Amygdala (tissue), 56 donors: ENCODE data around the gene CHMP1B.

Experiments used
- DNase-seq, 56 donors: peaks; one replicate each; lab custom pipeline; 2025; lab: John Stamatoyannopoulos, UW

The CHMP1B gene

DNA sequence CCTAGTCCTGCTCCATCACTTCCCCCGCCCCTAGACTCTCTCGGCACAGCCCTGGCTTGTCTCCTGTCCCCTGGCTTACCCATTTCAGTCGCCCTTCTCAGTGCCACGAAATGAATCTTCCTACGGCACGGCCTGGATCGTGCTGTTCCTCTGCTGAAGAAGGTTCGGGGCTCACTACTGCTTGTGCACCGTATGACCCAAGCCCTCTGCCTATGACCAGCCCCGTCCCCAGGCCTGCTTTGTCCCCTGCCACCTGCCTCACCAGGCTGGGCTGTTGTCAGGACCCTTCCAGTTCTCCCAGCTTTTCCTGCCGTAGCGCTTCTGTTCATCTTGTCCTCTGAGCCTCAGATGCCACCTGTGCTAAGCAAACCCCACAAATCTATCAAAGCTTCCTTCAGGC lies 13.9 kb downstream of the CHMP1B start:
- DNase-seq, result no peak

DNA sequence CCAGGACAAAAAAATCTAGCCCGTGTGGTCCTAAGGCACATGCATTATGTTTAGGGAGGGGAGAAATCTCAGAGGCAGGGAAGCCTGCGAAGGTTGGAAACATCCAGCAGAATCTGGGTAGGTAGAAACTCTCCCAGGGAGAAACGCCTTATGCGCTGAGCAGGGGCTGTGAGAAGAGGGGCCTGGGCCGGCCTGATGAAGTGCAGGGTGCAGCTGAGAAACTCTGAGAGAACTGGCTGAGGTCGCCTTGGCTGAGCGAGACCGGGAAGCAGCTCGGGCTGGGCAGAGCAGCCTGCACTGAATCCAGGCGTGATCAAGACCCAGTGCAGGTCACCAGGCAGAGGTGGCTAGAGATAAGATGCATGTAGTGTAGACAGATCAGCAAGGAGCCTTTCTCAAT lies 15.1 kb downstream of the CHMP1B start:
- no peak for DNase-seq

DNA sequence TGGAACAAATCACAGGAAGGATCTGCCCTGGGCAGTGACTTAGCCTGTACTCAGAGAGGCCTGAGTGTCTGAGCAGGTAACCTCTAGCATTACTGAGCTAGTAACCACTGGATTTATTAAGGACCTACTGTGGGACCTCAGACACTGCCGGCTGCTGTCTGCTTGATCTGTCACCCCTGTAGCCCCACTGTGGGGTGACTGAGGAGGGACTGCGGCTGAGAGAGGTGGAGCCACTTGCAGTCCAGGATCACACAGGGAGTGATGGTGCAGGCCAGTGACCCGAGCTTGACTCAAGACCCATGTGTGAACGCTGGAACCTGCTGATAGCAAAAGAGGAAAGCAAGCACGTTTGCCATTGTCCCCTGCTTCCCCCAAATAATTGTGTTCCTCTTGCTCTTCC lies 15.6 kb downstream of the CHMP1B start:
- no peak for DNase-seq

DNA sequence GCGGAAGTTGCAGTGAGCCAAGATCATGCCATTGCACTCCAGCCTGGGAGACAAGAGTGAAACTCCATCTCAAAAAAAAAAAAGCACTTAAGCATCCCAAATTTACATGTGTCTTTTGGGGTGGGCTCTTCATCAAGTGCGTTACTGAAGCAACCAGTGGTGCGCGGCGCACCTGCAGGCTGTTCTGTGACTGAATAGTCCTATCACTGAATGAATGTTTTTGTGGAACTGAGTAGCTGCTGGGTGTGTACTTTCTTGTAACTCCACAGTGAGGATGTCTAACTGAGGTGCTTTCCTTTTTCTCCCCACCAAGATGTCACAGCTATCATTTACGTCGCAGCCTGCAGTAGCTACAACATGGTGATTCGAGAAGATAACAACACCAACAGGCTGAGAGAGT lies 17.0 kb downstream of the CHMP1B start:
- no peak for DNase-seq

DNA sequence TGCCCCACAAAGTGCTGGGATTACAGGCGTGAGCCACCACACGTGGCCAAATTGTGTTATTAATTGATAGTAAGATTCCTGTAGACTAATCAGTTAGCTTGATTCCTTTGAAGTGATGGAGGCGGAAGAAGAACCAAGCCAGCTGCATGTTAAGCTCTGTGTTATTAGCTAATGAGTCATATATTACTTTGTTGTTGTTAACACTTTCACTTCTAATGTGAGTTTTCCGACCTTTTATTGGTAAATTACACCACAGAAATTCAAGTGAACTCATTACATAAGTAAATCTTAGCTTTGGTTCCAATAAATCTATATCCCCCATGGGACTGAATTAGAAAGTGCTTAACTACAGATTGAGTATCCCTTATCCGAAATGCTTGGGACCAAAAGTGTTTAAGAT lies 20.3 kb downstream of the CHMP1B start:
- DNase-seq, result no peak

DNA sequence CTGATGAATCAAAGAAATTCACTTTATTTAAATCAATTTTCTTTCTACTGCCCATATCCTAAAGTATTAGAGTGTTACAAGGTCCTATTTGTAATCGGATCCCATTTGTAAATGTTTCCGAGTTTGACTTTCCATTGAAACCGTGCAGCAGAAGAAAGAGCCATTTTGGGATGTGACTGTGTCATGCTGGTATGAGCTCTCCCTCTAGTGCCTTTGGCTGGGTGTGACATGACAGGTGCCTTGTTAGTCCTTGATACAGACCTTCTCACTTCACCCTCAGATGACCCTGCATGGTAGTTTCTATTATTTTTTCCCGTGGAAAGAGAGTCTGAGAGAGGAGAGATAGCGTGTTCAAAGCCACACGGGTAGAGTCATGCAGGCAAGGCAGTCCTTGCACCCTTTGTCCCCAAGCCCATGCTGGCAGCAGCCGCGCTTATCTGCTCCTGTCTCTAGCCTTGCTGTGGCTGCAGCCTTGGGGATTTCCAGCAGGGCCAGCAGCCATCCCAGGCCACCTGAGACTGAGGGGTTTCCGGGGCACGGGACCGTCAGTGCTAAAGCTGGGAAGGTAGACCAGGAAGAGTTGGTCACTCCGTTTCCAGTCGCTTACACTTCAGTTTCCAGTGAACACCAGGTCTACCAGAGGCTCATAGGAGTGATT lies 21.4 kb downstream of the CHMP1B start:
- DNase-seq, result peak in 1 of 56 donors; percentile 21

DNA sequence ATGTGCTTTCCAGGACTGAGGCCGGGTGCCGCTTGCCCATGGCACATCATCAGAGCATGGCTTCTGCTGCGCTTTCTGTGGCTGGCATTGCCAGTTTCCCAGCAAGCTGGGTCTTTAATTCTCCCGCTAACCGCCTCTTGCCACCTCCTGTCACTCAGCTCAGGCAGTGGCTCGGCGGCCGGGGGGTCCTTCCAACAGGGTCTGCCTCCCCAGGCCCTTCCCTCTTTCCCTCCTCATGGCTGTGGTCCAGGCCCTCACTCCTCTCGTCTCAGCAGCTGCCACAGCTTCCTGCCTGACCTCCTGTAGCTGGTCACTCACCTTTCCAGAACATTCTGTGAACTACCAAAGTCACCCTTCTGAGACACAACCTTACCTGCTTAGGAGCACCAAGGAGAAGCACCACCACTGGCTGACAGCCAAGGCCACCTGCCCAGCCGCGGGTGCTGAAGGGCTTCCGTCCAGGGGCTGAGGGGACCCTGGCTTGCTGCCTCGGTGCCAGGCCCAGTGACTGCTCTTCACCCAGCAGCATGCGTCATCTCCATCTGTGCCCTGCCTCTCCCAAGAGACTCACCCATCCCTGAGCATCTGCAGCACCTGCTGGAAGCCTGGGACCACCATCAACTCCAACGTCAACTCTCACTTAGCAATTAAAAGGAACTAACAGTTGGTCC lies 22.6 kb downstream of the CHMP1B start:
- no peak for DNase-seq

DNA sequence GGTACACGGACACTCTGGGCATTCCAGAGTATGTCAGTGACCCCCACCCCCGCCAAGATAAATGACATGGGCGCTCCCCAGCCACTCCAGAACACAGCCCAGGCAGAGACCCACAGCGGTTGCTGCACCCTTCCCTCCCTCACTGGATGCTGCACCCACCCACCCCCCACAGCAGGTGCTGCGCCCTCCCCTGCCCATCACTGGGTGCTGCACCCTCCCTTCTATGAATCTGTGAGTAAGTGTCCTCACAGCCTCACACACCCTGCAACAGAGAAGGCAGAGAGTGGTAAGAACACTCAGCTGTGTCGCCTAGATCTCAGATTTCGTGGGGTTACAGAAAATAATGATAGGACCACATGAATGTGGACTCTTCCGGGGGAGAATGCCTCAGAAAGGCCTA lies 23.5 kb downstream of the CHMP1B start:
- no peak for DNase-seq

DNA sequence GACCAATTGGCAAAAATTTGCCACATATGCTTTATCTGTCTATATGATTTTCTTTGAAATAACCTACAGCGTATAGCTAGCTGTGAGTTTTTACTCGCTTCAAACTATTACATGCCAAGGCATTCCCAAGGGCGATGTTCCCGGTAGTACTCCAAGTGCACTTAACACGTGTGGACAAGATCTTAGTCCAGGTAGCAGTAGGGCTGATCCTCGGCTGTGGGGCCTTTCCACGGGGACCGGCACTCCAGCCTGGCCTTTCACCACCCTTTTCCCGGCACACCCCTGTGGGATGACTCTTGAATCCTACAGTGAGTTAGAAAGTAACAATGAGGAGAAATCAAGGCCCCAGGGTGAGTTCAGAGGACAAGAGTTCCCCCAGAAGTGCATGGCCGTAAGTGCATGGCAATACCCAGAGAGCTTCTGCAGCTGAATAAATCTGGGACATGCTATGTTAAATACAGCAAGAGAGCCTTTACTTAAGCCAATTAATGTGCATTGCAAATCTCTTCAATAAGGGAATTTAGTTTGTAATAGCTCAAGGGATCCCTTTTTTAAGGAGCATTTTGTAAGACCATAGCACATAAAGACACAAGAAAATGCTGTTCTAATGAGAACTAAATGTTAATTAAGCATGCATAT lies 26.4 kb downstream of the CHMP1B start:
- DNase-seq, result no peak

DNA sequence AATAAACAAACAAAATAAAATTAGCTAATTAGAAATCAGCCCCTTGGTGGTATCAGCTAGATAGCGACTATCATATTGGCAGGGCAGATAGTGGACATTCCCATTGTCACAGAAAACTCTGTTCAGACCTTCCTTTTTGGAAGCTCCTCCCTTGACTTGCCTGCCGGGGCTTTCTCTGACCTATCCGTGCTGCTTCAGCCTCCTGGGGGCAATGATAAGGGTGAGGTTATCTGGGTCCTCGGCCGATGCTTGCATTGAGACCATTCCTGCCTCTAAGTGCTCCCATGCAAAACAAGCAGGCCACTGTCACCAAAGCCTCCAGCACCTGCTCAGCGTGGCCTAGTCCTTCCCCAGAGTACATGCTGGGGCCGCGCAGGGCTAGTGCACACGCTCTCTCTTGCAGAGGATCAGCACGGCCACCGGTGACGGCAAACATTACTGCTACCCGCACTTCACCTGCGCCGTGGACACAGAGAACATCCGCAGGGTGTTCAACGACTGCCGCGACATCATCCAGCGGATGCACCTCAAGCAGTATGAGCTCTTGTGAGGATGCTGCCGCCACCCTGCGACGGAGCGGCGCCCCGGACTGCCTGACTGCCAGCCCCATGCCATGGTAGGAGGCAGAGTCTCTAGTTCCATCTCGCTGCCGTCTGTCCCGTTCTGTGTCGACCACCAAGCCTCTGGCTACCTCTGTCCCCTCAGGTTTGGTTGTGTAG lies 29.5 kb downstream of the CHMP1B start:
- no peak for DNase-seq

DNA sequence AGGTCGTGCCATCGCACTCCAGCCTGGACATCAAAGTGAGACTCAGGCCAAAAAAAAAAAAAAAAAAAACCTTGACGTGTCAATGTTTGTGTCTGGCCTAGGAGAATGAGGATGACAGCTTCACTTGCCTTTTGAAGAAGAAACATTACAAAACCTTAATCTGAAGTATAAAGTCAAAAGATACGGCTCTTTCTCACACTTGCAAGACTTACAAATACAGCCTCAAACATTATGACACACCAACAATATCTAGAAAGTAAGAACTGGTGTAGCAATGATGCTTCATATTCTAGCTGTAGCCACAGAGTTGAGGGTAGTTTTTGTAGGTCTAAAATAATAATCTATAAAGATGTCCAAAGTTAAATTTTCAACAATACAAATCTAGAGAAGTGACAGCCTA lies 31.4 kb downstream of the CHMP1B start:
- DNase-seq, result no peak

DNA sequence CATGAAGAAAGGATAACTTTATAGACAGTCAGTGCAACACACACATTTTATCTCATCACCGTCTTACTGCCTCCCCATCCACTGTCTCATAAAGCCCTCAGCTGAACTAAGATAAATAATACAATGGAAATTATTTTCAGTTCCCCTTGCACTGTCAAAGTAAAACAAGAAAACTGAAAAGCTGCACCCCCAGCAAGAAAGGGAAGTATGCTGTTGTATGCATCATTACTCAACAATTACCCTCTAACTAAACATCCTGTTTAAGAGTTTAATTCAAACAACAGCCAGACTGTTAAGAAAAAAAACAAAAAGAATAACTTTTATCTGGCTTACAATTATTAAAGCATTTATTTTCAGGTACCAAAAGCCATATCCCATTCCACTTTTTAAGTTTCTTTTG lies 31.9 kb downstream of the CHMP1B start:
- DNase-seq, result no peak

DNA sequence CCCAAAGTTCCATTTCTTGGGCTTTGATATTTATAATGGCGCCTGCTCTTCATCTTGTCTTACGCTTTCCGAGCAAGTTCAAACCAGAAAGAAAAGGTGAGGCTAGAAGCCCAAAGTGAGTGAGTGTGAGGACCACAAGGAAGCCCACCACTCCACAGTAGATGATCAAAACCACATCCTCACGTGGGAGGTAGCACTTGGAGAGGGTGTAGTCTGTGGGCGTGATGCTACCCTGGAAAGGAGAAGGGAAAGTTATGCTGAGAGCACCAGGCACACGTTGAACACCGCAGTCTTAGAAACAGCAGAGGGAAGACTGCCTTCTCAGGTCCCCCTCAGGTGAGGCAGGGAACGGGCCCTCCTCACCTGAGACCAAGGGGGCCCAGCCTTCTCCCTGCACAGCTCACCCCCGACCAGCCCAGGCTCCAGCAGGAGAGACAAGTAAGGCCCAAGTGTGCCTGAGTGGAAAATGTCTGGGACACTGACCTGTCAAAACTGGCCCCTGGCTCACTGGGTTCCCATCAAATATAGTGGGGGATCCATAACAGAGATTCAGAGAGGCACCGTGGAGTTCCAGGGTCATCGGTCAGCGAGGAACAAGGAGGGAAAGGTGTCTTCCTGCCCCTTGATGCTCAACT lies 33.3 kb downstream of the CHMP1B start:
- DNase-seq, result no peak

DNA sequence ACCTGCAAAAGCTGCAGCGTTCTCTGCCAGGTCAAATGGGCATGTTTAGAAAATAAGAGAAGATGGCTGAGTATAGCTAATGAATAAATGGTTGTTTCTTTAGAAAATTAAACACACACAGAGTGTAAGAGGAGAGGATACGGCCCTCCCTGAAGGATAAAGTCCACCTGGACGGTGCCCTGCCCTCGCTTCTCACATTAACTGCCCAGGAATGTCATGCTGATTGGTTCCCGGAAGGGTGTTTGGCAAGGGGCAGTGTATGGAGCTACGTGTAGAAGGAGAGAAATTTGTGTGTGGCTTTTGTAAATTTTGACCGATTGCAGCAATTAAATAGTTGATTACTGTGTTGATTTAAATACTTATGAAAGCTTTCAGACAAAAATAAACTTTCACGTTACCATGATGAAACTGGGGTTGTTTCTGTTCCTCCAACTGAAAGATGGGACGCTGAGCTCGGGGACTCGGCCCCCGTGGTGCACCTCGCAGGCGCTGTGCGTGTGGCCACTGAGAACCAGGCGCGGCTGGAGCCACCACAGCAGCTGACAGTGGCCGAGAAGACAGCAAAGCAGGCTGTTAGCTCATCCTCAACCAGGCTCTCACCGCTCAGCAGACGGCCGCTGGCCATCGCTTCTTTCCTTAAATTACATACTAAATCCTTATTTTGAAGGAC lies 34.2 kb downstream of the CHMP1B start:
- DNase-seq, result peak in 19 of 56 donors; percentile 5 to 55 (median 19)

DNA sequence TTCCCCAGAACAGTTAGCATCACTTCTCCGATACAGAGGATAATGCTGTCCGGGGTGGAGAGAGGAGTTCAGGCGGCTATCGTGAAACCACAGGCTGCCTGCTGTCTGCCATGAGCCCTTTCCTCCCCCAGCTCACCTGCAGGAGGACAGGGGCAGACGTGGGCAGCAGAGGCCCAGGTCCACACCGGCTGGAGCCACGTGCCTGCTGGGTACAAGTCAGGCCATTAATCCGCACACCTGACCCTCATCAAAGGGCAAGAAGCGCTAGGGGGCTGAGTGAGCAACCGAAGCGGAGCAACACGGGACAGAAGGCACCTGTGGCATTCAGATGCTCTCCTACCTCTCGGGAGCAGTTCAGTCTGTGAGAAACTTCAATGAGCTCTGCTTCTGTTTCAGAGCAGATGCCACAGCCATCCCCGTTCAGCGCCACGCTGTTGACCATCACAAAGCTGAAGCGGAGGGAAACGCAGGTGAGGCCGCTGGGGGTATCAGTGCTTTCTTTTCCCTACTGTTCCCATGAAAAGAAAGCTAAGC lies 35.4 kb downstream of the CHMP1B start:
- DNase-seq, result no peak

DNA sequence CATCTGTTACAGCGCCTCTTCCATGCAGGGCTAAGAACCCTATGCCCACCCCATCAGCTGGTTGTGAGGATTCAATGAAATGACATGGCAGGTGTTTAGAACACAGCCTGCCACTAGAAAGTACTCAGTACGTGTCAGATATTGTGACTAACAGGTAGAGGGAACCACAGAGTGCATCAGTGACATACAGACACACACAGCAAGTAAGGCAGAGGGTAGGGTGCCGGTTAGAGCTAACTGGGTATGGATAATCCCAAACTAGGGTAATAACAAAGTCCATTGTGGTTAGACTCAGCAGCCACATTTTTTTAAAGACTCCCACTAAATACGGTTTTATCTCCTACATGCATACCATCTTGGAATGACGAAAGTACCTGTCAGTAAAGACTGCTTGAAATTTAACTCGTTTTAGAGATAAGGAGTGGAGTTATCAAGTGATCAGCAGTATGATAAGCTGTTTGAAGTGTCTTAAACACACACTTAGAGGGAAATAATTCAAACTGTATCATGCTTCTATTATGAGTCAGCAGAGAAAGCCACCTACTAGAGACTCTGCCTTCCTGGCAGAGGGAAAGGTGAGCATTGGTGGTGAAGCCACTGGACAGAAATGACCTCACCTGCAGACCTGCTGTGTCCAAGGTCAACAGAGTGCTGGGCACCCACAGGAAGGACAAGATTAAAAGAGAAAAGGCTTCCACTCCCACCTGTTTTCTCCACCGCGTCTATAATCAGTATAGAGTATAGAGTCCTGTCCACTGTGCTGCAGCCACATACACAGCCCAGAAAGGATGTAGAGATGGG lies 36.3 kb downstream of the CHMP1B start:
- no peak for DNase-seq

DNA sequence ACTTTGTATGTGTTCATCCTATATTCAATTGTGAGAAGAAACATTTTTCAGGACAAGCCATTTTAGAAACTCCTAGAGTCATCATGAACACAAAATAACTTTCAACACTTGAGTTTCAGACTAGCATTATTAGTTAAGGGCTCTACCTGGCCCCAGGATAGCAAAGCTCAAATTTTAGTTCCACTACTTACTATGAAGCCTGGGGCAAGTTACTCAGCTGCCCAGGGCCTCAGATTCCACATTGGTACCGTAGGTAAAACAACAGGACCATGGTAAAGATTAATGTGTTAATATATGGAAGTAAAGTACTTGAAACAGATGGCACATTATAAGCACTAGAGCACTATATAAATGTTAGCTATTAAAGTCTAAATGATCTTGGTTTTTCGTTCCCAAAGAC lies 37.5 kb downstream of the CHMP1B start:
- DNase-seq, result no peak

DNA sequence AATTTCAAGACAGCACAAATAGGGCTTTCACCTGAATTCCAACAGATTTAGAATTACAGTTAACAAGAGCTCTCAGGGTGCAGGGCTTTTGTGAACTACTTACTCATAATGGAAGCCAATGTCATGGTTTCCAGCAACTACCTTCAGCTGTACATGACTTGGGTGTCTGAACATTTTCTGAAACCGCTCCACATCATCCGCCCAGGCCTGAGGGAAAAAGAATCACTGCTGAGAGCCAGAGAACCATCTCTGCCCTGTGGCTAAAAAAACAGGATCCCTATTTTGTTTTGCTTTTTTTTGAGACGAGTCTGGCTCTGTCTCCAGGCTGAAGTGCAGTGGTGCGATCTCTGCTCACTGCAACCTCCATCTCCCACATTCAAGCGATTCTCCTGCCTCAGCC lies 38.1 kb downstream of the CHMP1B start:
- no peak for DNase-seq

DNA sequence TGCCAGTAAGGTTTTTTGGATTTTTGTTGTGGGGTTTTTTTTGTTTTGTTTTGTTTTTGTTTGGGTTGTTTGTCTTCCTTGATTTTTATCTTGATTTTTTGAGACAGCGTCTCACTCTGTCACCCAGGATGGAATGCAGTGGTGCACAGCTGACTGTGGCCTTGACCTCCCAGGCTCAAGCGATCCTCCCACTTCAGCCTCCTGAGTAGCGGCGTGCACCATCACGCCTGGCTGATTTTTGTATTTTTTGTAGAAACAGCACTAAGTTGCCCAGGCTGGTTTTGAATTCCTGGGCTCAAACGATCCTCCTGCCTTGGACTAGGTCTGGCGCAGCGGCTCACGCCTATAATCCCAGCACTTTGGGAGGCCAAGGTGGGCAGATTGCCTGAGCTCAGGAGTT lies 40.5 kb downstream of the CHMP1B start:
- DNase-seq, result no peak
